Stimulated activated naive CD8-positive, alpha-beta T cell treated with anti-CD3 and anti-CD28 coated beads, Interleukin-15, Interleukin-2, amounts not matched to agents 100 ng/mL and 50 ng/mL, for 24 hours (primary cell): ENCODE results near the gene TNRC18.
"Not testable (repeated sequence)": the region's sequence is repeated elsewhere in the genome, so short reads cannot be mapped to it uniquely, and the experiment has no call there.

ENCODE experiments used
- H3K27ac Mint-ChIP-seq: one replicate; pipeline ENCODE4 v1.8.0; 2021; ENCODE audit warnings: mild to moderate bottlenecking, mixed read lengths
- H3K27me3 Mint-ChIP-seq: one replicate; pipeline ENCODE4 v1.8.0; 2021; ENCODE audit warnings: mixed read lengths
- H3K36me3 Mint-ChIP-seq: one replicate; pipeline ENCODE4 v1.8.0; 2021; ENCODE audit warnings: low read depth, mixed read lengths
- H3K4me1 Mint-ChIP-seq: one replicate; pipeline ENCODE4 v1.8.0; 2021; ENCODE audit warnings: low read depth, mixed read lengths
- H3K4me3 Mint-ChIP-seq: one replicate; pipeline ENCODE4 v1.8.0; 2021; ENCODE audit warnings: mild to moderate bottlenecking, mixed read lengths
- H3K9me3 Mint-ChIP-seq: one replicate; pipeline ENCODE4 v1.8.0; 2021; ENCODE audit warnings: mixed read lengths

The TNRC18 gene

DNA sequence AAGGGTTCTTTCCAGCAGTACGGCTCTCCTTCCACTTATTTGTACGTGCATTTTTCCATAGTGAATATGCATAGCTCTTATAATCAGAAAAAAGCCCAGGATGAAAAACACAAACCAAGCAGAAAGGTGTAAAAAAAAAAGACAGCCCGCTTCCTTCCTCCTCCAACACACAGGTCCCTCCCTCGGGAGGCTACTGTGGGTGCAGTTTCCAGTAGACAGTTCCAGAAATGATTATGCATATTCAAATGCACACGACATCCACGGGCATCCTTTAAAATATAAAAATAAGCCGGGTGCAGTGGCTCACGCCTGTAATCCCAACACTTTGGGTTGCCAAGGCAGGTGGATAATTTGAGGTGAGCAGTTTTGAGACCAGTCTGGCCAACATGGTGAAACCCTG is 59.9 kb downstream of the TNRC18 start:
- no peak overlapping the region for H3K4me3 Mint-ChIP-seq
- peaks cover 15% of the 10 kb centered on the region for H3K4me1 Mint-ChIP-seq
- no peaks in the 10 kb centered on the region for H3K9me3 Mint-ChIP-seq
- no peak overlapping the region for H3K27ac Mint-ChIP-seq
- no peaks in the 10 kb centered on the region for H3K27me3 Mint-ChIP-seq
- H3K36me3 Mint-ChIP-seq: peaks cover 22% of the 10 kb centered on the region

DNA sequence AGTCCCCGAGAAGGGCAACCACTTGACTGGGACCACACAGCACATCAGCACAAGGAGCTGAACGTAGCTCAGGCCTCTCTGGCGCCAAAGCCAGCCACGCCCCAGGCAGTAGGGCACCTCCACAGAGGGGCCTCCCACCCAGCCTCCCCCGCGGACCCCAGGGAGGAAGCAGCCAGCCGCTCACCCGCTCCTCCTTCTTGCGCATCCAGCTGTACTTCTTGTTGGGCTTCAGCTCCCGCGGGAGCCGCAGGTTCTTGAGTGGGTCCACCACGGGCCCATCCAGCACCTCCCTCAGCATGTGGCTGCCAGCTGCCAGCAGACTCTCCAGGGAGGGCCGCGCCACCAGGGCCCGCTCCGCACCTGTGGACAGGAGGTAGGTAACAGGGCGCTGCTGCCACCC is 61.2 kb downstream of the TNRC18 start:
- no peaks in the 10 kb centered on the region for H3K9me3 Mint-ChIP-seq
- H3K4me3 Mint-ChIP-seq: no peak overlapping the region
- peaks cover 15% of the 10 kb centered on the region for H3K4me1 Mint-ChIP-seq
- H3K36me3 Mint-ChIP-seq: peaks cover 32% of the 10 kb centered on the region
- no peak overlapping the region for H3K27ac Mint-ChIP-seq
- no peaks in the 10 kb centered on the region for H3K27me3 Mint-ChIP-seq

DNA sequence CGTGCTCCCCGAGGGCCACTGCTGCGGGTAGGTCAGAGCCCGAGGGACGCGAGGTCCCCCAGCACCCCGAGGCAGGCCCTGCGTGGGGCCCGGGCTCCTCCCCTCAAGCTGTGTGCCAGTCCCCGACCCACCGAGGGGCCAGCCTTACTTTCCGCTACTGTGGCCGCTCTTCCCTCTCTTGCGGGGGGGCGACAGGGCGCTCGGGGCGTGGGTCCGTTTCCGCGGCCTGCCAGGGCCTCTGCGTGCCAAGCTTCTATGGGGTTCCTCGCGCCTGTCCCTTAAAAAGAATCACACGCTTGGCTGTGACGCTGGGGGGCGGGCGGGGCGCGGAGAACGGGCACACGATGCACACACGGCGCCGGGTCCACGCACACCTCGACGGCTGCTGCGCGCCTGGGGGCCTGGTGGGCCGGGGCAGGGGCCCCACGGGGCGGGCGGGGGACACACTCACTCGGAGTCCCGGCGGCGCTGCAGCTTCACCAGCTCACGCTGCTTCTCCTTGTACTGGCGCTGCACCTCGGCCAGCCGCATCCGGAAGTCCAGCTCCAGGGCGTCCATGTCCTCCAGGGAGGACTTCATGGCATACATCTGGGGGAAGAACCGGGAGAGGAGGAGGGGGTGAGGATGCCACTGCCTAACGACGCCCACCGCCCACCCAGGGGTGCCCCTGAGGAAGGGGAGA is 62.0 kb downstream of the TNRC18 start:
- H3K4me3 Mint-ChIP-seq: no peak overlapping the region
- H3K36me3 Mint-ChIP-seq: peaks cover 35% of the 10 kb centered on the region
- H3K9me3 Mint-ChIP-seq: no peaks in the 10 kb centered on the region
- H3K27me3 Mint-ChIP-seq: no peaks in the 10 kb centered on the region
- H3K27ac Mint-ChIP-seq: no peak overlapping the region
- H3K4me1 Mint-ChIP-seq: peaks cover 12% of the 10 kb centered on the region

DNA sequence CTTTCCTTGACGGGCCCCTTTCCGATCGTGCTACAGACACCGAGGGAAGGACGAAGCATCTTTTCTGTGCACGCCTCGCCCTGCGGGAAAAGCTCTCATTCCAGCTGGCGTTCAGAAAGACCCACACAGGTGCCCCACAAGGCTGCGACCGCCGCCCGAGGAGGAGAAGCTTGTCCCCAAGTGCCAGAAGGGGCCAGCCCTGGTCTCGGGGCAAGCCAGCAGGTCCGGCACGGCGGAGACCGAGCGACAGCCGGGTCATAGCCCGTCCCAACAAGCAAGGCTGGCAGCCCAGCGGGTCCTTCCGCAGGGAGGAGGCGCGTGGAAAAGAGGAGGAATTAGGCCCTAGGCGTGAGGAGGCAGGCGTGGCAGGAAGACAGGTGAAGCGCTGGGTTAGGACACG is 62.7 kb downstream of the TNRC18 start:
- H3K36me3 Mint-ChIP-seq: peaks cover 37% of the 10 kb centered on the region
- H3K4me3 Mint-ChIP-seq: no peak overlapping the region
- no peak overlapping the region for H3K27ac Mint-ChIP-seq
- H3K9me3 Mint-ChIP-seq: no peaks in the 10 kb centered on the region
- no peaks in the 10 kb centered on the region for H3K27me3 Mint-ChIP-seq
- peaks cover 9% of the 10 kb centered on the region for H3K4me1 Mint-ChIP-seq

DNA sequence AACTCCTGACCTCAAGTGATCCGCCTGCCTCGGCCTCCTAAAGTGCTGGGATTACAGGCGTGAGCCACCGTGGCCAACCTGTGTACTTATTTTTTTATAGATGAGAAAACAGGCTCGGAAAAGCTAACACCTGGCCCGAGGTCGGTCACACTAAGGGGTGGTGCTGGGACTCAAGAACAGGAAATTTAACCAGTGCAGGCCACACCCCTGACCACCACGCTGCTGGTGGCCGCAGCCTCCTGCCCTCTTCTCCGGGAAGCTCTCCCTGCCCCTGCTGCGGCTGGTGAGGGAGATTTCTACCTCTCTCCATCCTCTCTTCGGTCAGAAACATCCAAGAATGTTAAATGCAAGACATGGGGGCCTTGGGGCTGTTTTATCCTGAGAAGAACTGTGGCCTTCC is 63.2 kb downstream of the TNRC18 start:
- Mint-ChIP-seq H3K9me3 (no peaks in the 10 kb centered on the region), H3K4me1 (peaks cover 6% of the 10 kb centered on the region), H3K27me3 (no peaks in the 10 kb centered on the region), H3K36me3 (peaks cover 34% of the 10 kb centered on the region), H3K27ac (no peak overlapping the region), H3K4me3 (no peak overlapping the region)

DNA sequence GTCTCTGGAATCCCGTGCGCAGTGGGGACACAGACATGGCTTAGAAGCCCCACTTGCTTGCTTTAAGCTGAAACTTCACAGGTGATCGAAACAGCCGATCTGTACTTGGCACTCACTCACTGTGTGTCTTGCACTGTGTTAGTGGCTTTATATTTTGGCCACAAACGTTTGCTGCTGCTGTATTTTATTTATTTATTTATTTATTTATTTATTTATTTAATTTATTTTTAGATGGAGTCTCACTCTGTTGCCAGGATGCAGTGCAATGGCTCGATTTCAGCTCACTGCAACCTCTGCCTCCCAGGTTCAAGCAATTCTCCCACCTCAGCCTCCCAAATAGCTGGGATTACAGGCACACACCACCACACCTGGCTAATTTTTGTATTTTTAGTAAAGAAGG is 63.6 kb downstream of the TNRC18 start:
- H3K36me3 Mint-ChIP-seq: peaks cover 34% of the 10 kb centered on the region
- not testable (repeated sequence) for H3K9me3 Mint-ChIP-seq, H3K27ac Mint-ChIP-seq, H3K27me3 Mint-ChIP-seq, H3K4me1 Mint-ChIP-seq, H3K4me3 Mint-ChIP-seq

DNA sequence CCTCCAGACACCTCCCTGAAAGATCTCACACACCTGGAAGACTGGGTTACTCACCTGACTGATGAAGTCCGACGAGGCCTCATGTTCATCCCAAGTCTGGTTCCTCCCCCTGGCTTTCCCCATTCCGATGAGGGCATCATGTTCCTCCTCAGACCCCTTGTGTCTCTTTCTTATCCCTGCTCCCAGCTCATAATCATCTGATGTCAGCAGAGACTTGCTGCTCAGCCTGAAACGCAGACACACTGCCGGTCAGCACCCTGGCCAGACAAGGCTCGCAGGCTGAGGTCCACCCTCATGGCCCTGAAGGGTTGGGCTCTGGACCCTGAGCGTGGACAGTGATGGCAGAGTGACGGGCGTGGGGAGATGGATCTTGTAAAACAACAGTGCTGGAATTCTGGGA is 64.3 kb downstream of the TNRC18 start:
- Mint-ChIP-seq H3K4me1 (peaks cover 16% of the 10 kb centered on the region), H3K27me3 (no peaks in the 10 kb centered on the region), H3K9me3 (no peaks in the 10 kb centered on the region), H3K27ac (no peak overlapping the region), H3K36me3 (peaks cover 40% of the 10 kb centered on the region), H3K4me3 (no peak overlapping the region)

DNA sequence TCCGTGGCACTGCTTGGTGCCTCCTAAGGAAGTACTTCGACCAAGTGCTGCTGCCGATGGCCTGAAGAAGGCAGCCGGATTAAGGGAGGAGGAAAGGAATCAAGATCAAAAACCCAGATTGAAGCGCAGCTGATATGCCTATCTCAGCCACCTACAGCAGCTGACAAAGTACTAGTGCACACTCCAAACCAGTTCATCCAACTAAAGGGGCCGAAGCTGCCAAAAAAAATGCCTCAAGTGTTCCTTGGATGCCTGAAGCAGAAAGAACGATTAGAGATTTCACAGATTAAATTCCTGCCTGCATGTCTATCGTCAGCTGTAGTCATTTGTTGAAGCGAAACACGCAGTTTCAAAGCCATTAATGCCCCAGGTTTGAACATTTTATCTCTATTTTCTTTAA is 65.7 kb downstream of the TNRC18 start:
- no peaks in the 10 kb centered on the region for H3K27me3 Mint-ChIP-seq
- no peak overlapping the region for H3K27ac Mint-ChIP-seq
- H3K4me1 Mint-ChIP-seq: peaks cover 10% of the 10 kb centered on the region
- H3K4me3 Mint-ChIP-seq: no peak overlapping the region
- H3K9me3 Mint-ChIP-seq: no peaks in the 10 kb centered on the region
- H3K36me3 Mint-ChIP-seq: peaks cover 51% of the 10 kb centered on the region

DNA sequence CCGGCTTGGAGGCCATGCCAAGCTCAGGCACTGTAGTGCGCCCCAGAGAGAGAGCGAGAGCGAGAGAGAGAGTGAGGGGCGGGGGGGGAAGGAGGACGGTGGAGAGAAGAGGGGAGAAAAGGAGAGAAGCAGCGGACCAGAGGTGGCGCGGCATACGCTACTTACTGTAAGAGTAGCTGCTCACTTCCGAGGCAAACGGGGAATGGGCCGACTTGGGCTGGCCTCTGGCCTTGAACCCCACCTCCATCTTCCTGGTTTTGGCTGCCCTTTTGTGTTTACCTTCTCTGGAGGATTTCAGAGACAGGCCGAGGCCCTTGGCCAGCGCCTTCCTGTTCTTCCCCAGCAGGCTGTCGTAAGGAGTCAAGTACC is 66.9 kb downstream of the TNRC18 start:
- Mint-ChIP-seq H3K27ac (no peak overlapping the region), H3K4me3 (no peak overlapping the region), H3K27me3 (no peaks in the 10 kb centered on the region), H3K36me3 (peaks cover 55% of the 10 kb centered on the region), H3K4me1 (peaks cover 10% of the 10 kb centered on the region), H3K9me3 (no peaks in the 10 kb centered on the region)

DNA sequence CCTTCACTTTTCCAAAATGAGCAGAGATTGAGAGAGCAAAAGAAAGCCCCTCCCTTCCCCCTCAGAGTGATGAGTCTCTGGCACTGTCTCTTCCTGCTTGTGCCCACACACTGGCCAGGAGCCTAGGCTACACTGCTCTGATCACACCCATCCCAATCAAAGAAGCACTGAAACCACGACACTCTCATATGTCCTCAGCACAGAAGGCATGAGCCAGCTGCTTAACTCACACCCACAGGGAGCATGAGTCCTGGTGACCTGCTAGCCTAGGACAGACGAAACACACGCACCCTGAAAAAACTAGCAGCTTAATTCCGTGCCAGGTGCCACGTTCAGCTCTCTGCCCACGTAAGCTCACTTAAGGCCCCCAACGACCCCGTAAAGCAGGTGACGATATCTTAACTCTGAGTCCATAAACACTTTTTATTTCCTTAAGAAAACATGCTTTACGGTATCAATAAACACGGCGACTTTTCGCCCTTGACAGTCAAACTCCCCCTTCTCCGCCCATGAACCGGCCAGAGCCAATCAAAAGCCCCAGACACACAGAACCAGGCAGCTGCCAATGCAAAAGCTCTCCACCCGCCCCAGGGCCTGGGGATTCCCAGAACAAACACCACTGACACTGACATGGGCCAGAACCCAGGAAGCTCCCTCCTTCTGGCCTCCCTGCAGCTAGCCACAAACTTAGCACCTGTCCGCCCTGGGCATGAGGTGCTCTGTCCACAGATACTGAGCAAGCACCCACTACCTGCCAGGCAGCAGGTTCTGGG is 69.0 kb downstream of the TNRC18 start:
- H3K36me3 Mint-ChIP-seq: peaks cover 62% of the 10 kb centered on the region
- H3K9me3 Mint-ChIP-seq: no peaks in the 10 kb centered on the region
- no peaks in the 10 kb centered on the region for H3K27me3 Mint-ChIP-seq
- no peak overlapping the region for H3K4me3 Mint-ChIP-seq
- no peak overlapping the region for H3K27ac Mint-ChIP-seq
- H3K4me1 Mint-ChIP-seq: peaks cover 10% of the 10 kb centered on the region

DNA sequence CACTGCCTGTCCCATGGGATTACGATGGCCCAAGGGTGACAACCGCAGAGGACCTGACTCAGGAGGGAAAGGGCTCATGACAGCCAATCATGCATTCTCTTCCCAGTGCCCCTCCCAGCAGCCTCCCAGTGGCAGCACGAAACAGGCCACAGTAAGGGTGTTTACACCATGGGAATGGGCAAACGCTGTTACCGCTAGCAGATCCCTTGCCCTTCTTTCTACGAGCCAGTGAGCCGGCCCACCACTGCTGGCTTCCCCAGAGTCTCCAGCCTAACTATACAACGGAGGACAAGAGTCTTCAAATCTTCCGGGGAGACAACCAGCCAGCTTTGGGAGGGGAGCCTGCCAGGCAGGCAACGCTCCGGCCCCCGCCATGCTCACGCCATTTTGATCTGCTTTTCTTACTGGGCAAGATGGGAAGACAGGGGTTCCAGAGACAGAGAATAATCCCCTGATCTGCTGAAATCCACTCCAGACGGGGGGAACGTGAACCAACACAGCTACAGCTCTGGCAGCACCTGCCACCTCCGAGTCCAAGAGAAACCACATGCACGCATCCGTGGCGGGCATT is 71.1 kb downstream of the TNRC18 start:
- no peak overlapping the region for H3K27ac Mint-ChIP-seq
- no peak overlapping the region for H3K4me3 Mint-ChIP-seq
- H3K27me3 Mint-ChIP-seq: no peaks in the 10 kb centered on the region
- H3K4me1 Mint-ChIP-seq: peaks cover 10% of the 10 kb centered on the region
- no peaks in the 10 kb centered on the region for H3K9me3 Mint-ChIP-seq
- peaks cover 48% of the 10 kb centered on the region for H3K36me3 Mint-ChIP-seq

DNA sequence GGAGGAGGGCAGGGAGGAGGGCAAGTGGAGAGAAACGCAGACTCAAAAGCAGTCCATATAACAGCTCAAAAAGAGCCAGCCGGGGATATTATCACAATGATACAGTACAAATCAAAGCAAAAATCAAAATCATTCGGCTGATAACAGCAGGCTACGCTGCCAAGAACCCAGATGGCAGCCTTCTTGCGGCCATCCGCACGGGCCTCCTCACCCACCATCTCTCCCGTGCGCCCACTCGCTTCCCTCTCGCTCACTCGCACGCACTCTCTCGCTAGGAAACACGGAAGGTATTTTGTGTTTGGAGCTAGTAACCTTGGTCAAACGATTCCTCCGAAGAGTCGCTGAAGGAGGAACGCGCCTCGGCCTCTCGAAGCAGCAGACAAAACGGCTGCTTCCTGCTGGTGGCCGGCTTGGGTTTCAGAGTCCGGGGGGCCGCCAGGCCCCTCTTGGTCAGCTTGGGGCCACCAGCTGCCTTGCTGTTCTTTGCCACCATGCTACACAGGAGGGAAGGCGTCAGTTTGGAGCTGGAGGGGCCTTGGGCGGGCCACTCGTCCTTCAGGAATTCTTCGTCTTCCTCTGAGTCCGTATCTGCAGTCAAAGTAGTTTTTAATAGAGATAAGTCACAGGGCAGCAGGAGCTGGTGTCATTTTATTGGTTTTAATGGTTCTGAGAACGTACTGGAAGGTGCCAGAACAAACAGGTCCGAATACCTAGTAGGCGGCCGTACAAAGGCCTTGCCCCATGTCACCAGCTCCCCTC is 71.9 kb downstream of the TNRC18 start:
- Mint-ChIP-seq H3K4me3 (no peak overlapping the region), H3K9me3 (no peaks in the 10 kb centered on the region), H3K36me3 (peaks cover 43% of the 10 kb centered on the region), H3K27me3 (no peaks in the 10 kb centered on the region), H3K27ac (no peak overlapping the region), H3K4me1 (peaks cover 10% of the 10 kb centered on the region)

DNA sequence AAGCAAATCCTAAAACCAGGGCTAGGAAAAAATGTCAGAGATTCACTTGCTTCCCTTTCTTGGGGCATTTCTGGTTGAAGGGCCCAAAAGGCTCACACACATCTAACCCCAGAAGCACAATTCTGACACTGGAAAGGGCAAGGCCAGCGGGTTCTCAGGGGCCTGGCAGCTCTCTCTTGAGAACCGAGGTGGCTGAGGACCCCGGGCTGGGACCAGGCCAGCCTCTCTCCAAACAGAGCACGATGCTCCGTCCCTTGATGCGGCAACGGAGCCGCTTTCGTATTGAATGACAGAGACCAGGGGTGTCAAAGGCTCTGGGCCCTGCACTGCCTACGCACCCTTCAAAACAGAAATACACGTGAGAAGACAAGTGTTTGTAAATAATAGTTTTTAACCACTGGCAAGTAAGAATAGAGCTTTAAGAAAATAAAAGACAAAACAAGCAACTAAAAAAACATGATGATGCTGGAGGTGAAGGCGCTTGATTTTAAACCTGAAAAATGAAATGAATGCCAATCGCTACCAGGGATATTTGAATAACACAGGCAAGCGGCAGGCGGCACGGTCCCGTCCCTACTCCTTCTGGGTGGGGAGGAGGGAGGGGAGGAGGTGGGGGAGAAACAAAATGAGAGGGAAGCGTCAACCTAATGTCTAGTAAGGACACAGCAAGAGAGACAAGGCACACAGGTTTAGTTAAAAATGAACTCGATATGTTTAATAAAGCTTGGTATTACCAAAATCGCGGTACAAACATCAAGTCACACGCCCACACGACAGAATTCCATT is 72.8 kb downstream of the TNRC18 start:
- Mint-ChIP-seq H3K9me3 (no peaks in the 10 kb centered on the region), H3K4me3 (no peak overlapping the region), H3K27ac (no peak overlapping the region), H3K27me3 (no peaks in the 10 kb centered on the region), H3K4me1 (peaks cover 10% of the 10 kb centered on the region), H3K36me3 (peaks cover 42% of the 10 kb centered on the region)

DNA sequence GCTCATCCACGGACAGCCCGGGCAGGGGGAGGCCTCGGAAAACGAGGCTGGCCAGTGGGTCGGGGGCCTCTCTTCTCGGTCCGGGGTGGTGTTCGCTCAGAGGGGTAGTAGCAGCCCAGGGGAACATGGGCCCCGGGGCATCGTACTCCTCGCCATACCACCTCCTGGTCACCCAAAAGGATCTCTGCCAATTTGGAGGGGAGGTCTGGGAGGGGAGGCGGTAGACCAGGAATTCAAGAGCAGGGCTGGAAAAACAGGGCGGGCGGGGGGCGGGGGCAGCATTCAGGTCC is 73.5 kb downstream of the TNRC18 start:
- Mint-ChIP-seq H3K9me3 (no peaks in the 10 kb centered on the region), H3K27me3 (no peaks in the 10 kb centered on the region), H3K4me3 (no peak overlapping the region), H3K36me3 (peaks cover 47% of the 10 kb centered on the region), H3K27ac (no peak overlapping the region), H3K4me1 (peaks cover 8% of the 10 kb centered on the region)
